Measurements from ENCODE around the gene TMEM253. TPM values are rescaled to one million over a fixed set of nuclear protein-coding genes. Genes with fewer than 3 reads are reported as not detected.

TMEM253 gene
- total RNA-seq, 1 donor from 2014 or later = not detected

DNA sequence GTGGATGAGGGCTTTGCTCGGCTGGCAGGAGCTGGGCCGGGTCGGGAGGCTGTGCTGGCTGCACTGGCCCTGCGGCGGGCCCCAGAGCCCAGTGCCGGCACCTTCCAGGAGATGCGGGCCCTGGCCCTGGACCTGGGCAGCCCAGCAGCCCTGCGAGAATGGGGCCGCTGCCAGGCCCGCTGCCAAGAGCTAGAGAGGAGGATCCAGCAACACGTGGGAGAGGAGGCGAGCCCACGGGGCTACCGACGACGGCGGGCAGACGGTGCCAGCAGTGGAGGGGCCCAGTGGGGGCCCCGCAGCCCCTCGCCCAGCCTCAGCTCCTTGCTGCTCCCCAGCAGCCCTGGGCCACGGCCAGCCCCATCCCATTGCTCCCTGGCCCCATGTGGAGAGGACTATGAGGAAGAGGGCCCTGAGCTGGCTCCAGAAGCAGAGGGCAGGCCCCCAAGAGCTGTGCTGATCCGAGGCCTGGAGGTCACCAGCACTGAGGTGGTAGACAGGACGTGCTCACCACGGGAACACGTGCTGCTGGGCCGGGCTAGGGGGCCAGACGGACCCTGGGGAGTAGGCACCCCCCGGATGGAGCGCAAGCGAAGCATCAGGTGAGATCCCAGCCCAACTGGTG is 19.2 kb upstream of the TMEM253 start:
- DNase-seq (ENCODE audit: extremely low spot score in 2 of 2) = no peak
- TF ChIP-seq POLR2AphosphoS5 (IDR thresholded peaks at IDR 0.05; ENCODE audit: insufficient read depth in 1 of 2, low read depth in 1 of 2) (no peak), CTCF (IDR thresholded peaks at IDR 0.05) (no peak), POLR2A (IDR thresholded peaks at IDR 0.05) (no peak)
- peaks cover 6% of the 10 kb centered on the region for H3K4me1 ChIP-seq
- H3K27me3 ChIP-seq = no peaks in the 10 kb centered on the region
- intact Hi-C loops (cut with DNase I) = no loop called here
- peaks cover 0 to 83% of the 10 kb centered on the region in 2 donors for H3K36me3 ChIP-seq
- no peak overlapping the region for H3K27ac ChIP-seq
- no peak overlapping the region for H3K4me3 ChIP-seq
- no peaks in the 10 kb centered on the region for H3K9me3 ChIP-seq

- H3K9me3 ChIP-seq = no peaks in the 10 kb centered on the region
- peaks cover 0 to 73% of the 10 kb centered on the region in 2 donors for H3K36me3 ChIP-seq
- intact Hi-C loops (cut with DNase I) = no loop called here
- H3K4me1 ChIP-seq = peaks cover 6% of the 10 kb centered on the region
- TF ChIP-seq CTCF (IDR thresholded peaks at IDR 0.05) = no peak
- no peak for TF ChIP-seq POLR2AphosphoS5 (IDR thresholded peaks at IDR 0.05; ENCODE audit: insufficient read depth in 1 of 2, low read depth in 1 of 2)
- TF ChIP-seq POLR2A (IDR thresholded peaks at IDR 0.05) = no peak
- no peak overlapping the region for H3K4me3 ChIP-seq
- no peak overlapping the region for H3K27ac ChIP-seq
- no peaks in the 10 kb centered on the region for H3K27me3 ChIP-seq
- DNase-seq (ENCODE audit: extremely low spot score in 2 of 2) = no peak
Observed at GRCh38 chr14:21083565-21084325, 17.1 kb upstream of the TMEM253 start.

DNA sequence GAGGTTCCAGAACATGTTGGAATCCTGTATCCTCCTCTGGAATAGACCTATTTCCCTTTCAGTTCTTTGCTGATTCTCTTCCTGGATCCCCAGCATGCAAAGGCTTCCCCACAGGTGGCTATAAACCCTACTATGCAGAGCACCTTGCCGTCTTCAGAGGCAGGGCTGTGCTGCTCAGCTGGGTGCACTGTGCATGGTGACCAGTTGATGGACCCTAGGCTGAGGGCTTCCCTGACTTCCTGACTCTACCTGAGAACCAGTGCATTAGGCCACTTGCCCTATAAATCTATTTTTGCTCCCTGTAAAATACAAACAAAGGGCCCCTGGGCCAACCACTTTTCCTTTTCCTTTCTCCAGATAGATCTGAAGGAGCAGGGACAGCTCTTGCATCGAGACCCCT is 16.5 kb upstream of the TMEM253 start:
- DNase-seq (ENCODE audit: extremely low spot score in 2 of 2) = no peak
- Histone ChIP-seq H3K9me3 (no peaks in the 10 kb centered on the region), H3K27ac (no peak overlapping the region), H3K27me3 (no peaks in the 10 kb centered on the region), H3K4me1 (peaks cover 6% of the 10 kb centered on the region), H3K36me3 (peaks cover 0 to 66% of the 10 kb centered on the region in 2 donors), H3K4me3 (no peak overlapping the region)
- TF ChIP-seq CTCF (IDR thresholded peaks at IDR 0.05) (no peak), POLR2AphosphoS5 (IDR thresholded peaks at IDR 0.05; ENCODE audit: insufficient read depth in 1 of 2, low read depth in 1 of 2) (no peak), POLR2A (IDR thresholded peaks at IDR 0.05) (no peak)
- intact Hi-C loops (cut with DNase I) = no loop called here

DNA sequence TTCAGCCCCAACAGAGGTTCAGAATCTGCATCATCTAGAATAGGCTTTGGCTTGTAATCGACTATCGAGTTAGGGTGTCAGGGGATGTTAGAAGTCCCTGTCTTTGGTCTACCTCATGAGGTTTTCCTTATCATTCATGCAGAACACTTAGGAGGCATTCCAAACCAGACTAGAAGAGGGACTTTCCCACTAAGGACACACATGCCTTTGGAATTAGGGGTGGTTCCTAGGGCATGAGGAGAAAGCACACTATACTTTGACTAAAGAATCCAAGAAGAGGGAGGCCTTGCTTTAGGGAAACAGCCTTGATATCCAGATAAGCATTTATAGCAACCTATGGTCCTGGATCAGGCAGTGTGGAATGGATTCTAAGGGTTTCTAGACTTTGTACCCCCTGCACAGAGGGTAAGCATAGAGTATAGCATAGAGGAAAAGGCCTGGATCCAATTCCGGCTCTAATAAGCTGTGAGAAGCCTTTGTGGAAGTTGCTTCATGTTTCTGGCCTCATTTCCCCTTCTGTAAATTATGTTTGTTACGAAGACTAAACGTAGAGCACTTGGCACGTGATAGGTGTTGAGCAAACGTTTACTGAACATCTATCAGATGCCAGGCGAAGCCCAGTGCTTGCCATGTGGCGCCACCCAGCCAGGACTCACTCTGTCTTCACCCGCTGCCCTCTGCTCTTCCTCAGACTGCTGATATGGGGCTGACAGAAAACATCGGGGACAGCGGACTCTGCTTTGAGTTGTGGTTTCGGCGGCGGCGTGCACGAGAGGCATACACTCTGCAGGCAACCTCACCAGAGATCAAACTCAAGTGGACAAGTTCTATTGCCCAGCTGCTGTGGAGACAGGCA is 15.6 kb upstream of the TMEM253 start:
- no peak for TF ChIP-seq CTCF (IDR thresholded peaks at IDR 0.05)
- TF ChIP-seq POLR2AphosphoS5 (IDR thresholded peaks at IDR 0.05; ENCODE audit: insufficient read depth in 1 of 2, low read depth in 1 of 2) = no peak
- TF ChIP-seq POLR2A (IDR thresholded peaks at IDR 0.05) = no peak
- H3K36me3 ChIP-seq = peaks cover 0 to 66% of the 10 kb centered on the region in 2 donors
- peaks cover 6% of the 10 kb centered on the region for H3K4me1 ChIP-seq
- no peaks in the 10 kb centered on the region for H3K9me3 ChIP-seq
- peak in 1 of 2 donors; percentile 85 for DNase-seq (ENCODE audit: extremely low spot score in 2 of 2)
- H3K4me3 ChIP-seq = no peak overlapping the region
- no peaks in the 10 kb centered on the region for H3K27me3 ChIP-seq
- intact Hi-C loops (cut with DNase I) = no loop called here
- H3K27ac ChIP-seq = no peak overlapping the region

All from vagina (tissue), 2 donors.